ENCODE data around the gene PPA1.
"Not testable (repeated sequence)": the region's sequence is repeated elsewhere in the genome, so short reads cannot be mapped to it uniquely, and the experiment has no call there.

Gene PPA1

DNA sequence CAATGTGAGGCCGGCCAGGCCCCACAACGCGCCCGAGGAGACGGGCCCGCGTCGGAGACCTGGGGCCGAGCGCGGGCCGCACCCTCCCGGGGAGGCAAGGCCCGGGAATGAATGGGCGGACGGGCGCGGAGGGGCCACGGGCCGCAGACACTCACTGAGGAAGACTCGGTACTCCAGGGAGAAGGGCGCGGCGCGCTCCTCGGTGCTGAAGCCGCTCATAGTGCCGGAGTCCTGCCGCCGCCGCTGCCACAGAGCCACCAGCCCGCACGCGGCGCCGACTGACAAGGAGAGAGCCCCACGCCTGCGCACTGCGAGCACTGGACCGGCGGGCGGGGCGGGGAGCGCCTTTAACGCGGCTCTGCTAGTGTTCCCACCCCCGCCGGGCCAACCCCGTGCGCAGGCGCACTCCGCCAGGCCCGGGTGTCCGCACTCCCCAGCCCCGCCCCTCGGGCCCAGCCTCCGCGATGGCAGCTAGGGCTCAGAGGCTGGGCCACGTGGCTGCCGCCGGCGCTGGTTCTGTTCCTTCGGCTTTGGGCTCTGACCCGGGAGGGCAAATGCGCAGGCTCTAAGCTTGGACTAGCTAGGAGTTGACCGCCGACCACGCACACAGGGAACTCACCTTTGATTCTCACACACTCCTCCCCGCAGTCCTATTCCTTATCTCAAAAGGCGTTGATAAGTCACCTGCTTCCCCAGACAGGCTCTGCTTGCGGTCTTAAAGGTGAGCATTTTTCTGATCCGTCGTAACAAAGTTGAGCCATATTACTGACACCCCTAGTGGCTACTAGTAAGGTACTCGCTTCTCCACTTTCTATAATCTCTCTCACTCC lies at the start of gene PPA1:
PPA1 (minus strand) TSS at position 321 of the 830 bp plus-strand sequence; CDS start at position 219, 102 bp downstream.
- peak; percentile 100 for DNase-seq

DNA sequence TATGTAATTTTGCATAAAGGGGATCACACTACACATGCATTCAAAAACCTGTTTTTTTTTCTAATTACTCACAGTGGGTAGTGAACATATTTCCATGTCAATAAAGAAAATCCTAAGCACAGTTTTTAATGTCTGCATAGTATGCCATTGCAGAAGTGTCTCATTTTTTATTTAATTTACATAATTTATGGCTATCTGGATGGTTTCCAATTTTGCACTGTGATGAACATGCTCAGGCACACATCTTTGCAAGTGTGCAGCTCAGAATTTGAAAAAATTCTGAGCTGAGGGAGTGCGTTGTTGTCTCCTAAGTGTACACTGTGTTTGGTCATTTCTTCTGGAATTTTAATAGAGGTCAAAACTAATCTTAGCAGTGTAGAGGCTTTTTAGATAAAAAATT lies 48.4 kb upstream of the PPA1 start:
- DNase-seq: no peak

DNA sequence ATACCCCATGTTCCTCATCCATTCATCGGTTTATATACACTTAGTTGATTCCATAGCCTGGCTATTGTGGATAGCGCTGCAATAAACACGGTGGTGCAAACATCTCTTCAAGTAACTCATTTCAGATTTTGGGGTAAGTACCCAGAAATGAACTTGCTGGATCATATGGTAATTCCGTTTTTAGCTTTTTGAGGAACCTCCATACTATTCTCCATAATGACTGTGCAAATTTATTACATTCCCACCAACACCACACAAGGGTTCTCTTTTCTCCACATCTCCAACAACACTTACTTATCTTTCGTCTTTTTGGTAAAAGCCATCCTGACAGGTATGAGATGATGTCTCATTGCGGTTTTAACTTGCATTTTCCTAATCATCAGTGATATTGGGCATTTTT lies 46.9 kb upstream of the PPA1 start:
- DNase-seq: no peak

DNA sequence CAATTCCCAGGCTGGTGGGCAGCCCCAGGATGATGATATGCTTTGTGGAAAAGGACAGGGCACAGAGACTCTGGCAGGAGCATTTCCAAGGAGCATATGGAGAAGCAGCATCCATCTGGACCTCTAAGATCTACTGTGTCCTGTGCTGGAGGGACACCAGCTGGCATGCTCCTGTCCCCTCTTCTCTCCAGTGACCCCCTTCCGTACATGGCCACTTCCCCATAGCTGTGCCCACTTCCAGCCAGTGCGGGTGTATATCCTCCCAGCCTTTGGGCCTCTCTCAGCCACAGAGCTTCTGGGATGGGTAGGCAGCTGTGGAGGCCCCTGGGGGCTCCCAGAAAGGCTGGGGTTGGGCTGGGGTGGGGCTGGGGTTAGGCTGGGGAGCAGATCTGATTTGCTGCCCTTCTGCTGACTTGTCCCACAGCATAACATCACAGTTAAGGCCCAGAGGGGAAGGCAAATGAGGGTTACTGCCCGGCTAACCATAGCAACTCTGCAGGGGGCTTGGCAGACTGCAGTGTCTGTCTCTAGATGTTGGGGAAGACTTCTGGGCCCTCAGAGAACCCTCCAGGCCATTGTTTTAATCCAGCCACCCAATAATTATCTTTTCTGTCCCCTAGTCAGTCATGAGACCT lies 44.3 kb upstream of the PPA1 start:
- DNase-seq: no peak

DNA sequence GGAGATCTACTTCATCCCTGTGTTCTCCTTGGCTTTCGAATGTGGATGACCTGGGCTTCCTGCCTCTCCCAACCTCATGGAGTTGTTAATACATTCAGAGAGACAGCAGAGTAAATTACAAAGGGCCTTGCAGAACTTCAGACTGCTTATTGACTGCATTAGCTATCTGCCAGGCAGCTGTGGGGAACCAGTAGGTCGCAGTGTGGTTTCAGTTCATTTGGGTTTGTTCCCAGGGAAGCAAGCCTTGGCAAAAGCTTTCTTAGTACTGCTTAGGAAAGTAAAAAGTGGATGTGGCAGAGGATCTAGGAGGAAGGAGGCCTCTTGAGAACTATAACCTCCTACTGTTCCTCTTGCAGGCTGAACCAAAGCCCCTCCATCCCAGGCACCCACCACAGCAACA lies 41.4 kb upstream of the PPA1 start:
- no peak for DNase-seq

DNA sequence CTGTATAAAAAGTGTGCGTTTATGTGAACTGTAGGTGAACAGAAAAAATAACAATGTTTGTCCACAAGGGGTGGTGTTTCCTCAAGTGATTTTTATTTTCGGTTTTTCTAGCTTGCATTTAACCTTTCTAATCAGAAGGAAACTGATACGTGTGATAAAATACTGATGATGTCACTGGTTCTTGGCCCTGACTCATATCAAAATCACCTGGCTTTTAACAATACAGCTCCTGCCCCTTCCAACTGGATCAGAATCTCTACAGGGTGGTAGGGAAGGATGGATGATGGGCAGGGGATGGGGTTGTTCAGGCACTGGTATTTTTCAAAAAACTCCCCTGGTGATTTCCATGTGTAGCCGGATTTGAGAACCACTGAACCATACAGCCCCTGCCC lies 39.7 kb upstream of the PPA1 start:
- DNase-seq: no peak

DNA sequence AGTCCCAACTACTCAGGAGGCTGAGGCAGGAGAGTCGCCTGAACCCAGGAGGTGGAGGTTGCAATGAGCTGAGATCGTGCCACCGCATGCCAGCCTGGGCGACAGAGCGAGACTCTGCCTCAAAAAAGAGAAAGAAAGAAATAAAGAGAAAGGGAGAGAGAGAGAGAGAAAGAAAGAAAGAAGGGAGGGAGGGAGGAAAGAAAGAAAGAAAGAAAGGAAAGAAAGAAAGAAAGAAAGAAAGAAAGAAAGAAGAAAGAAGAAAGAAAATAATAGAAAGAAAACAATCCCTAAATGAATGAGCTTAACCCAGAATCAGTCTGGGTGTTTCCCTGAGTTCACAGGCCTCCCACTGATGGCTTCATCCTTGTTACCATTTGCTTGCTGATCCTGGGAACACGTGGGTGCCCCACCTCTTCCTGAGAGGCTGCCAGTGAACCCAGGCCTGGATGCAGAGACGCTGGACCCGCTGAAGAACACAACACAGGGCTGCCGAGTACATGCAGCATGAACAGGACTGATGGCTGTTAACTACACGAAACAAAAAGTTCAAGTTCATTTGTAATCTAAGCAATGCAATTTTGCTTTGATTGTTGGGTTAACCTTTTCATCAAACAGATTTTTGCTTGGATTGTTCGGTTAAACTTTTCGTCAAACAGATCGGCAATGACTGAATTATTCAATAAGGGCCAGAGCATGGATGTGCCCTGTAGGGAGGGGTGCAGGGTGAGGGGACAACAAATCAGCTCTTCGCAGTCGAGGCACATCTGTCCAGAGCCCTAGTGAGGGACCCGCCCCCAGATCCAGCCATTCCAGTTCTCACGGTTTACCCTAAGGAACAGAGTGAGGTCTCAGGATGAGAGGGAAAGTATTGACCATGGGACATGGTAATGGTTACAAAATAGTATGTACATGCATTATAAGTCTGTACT lies 39.0 kb upstream of the PPA1 start:
- no peak for DNase-seq

DNA sequence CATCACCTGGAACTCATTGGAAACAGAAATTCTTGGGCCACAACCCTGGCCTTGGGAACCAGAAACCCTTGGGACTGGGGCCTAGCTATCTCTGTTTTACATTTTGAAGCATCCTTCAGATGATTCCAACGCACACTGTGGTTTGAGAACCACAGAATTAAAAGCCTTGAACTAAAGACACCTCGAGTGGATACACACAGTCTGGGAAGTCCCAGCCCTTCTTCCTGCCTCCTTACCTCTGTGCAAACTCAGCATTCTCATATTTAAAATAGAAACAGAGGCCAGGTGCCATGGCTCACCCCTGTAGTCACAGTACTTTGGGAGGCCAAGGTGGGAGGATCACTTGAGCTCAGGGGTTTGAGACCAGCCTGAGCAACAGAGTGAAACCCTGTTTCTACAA lies 37.7 kb upstream of the PPA1 start:
- no peak for DNase-seq

DNA sequence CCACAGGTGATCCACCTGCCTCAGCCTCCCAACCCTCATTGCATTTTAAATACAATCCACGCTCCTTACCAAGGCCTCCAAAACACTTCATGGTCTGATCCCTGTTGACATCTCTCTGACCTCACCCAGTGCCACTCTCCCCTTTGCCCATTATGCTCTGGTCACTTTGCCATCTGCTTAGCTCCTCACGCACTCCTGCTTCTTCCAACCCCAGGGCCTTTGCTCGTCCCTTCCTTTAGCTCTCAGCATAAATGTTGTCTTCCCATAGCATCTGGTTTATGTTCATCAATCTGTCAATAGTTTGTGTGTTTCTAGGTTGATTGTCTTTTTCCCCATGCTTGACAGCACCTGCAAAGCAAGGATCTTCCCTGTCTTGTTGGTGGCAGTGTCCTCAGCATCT lies 36.5 kb upstream of the PPA1 start:
- DNase-seq: no peak

DNA sequence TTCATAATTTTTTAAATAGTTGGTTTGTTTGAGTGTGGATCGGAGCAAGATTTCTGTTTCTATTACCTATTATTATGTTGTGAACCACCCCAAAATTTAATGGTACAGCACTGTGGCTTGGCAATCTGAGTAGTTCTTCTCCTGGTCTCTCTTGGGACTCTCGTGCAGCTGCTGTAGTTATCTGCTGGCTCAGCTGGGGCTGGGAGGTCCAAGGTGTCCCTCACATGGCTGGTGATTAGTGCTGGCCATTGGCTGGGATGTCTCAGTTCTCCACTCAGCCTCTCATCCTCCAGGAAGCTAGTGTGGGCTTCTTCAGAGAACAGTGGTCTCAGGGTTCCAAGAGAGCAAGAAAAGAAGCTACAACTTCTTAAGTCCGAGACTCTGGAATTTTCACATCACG lies 35.1 kb upstream of the PPA1 start:
- no peak for DNase-seq

DNA sequence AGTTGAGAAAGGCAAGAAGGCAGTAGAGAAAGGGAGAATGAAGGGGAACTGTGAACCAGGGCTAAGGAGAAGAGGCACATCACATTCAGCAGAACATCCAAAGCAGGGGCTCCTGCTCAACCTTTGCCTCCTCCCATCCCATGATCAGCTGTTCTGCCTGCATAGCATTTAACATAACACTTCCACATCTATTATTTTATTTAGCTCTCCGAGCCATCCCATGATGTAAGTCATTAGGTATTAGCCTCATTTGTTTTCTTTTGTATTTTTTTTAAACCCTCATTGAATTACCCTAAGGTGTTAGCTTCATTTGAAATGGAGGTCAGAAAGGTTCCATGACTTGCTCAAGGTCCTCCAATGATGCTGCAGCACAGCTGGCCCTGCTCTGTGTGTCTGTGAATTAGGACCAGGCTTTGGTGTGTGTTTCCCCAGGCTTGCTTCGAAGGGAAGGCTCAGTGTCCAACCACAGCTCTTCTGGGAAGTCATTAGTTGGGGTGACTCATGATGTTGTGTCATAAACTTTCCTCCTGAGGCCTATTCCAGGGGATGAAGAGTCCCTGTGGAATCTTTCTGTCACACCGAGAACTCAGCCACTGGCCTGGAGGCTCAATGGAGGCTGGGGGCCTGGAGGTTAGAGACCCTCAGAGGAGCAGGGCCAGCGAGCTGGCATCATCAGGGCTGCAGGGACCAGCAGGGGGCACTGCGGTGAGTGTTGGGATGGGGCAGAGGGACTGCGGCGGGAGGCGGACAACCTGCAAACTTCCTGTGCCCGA lies 34.1 kb upstream of the PPA1 start:
- DNase-seq: peak; percentile 28

DNA sequence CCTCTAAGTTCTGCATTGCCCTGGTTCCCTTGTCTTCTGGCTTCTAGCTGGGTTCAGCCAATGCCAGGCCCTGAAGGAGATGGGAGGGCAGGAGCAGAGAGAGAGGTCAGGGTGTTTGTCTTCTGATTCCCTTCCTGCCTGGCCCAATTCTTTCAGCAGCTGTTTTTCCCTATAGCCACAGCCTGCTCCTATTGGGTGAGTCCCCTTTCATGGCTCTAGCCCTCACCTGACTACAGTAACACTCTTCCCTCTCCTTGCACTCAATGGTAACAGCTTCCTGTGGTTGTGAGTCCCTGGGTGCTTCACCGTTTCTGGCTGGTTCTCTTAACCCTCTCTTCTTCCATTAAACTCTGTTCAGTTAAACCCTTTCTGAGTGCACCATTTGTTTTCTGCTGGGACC lies 33.5 kb upstream of the PPA1 start:
- no peak for DNase-seq

DNA sequence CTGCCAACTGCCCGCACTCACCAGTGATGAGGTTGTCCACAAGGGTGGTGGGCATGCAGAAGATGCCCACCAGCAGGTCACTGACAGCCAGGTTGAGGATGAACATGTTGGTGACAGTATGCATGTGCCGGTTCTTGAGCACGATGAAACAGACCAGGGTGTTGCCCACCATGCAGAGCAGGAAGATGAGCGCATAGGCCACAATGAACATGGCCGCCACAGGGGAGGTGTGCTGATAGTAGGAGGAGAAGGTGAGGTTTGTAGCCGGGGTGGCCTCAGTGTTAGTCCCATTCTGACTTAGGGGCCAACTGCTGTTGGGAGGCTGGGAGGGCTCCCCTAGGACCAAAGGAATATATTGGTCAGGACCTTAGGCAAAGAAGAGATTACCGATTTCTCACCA lies 32.8 kb upstream of the PPA1 start:
- DNase-seq: no peak

DNA sequence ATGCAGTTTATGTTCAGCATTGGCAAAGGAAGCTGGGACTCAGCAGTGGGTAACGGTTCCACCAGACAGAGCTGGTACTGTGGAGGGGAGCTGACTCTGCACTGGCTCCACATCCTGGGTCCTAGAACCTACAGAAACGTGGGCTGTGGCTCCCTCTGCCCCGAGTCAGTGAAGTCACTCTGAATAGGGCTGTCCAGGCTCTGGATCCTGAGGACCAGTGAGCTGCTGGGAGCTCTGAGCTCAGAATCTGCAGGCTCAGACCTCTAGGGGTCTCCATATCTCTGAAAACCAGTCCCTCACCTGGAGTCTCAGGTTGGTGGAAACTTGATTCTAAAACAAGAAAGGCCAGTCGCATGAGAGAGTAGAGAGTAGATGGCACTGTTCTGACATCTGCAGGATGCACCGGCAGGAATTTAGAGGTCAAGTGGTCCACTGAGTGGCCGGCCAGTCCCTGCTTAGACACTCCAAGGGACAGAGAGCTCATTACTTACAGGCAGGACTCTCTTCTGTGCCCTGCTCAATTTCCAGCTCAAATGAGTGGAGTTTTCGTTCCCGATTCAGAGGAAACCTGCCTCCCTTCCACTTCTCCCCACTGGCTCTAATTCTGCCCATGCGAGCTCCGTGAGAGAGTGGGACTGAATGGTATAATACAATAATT lies 31.9 kb upstream of the PPA1 start:
- DNase-seq: no peak

DNA sequence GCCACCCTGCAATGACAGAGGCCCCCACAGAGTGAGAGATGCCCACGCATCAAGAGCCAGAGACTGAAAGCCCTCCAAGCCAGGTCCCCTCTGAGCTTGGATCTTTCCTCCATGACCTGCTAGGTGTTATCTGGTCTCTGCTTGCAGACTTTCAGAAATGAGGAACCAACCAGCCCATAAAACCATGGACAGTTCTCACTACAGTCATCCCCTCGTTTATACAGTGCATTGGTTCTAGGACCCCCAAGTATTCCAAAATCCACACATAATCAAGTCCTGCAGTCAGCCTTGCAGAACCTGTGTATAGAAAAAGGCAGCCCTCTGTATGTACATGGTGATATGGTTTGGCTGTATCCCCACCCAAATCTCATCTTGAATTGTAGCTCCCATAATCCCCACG lies 27.5 kb upstream of the PPA1 start:
- DNase-seq: no peak

DNA sequence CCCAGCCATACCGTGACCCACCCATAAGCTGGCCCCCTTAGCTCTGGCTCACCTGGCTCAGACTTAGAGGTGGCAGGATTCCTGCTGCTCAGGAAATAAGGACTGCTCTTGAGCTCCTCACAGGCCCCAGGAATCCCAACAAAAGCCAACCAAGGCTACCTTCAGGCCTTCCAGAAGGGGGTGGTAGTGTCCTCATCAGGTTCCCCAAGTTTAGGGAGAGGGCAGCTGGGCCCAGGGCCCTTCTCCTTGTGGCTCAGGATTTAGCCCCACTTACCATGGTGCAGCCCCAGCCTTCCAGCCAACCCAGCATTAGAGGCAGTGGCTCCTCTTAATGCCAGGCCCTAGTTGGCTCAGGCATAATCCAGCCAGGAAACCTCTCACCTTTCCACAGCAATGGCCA lies 27.0 kb upstream of the PPA1 start:
- no peak for DNase-seq

DNA sequence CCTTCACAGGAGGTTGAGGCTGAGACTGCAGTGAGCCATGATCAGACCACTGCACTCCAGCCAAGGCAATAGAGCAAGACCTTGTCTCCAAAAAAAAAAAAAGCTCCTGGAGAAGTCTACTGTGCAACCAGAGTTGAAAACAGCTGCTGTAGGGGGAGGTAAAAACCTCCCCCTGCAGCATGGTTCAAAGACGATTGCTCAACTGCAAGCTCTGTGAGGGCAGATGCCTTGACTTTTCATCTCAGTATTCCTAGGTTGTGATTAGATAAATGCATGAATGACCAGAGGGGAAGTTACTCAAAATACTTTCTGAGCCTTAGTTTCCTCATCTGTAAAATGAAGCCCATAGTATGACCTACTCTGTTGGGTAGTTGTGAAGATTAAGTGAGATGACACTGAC lies 25.0 kb upstream of the PPA1 start:
- no peak for DNase-seq

DNA sequence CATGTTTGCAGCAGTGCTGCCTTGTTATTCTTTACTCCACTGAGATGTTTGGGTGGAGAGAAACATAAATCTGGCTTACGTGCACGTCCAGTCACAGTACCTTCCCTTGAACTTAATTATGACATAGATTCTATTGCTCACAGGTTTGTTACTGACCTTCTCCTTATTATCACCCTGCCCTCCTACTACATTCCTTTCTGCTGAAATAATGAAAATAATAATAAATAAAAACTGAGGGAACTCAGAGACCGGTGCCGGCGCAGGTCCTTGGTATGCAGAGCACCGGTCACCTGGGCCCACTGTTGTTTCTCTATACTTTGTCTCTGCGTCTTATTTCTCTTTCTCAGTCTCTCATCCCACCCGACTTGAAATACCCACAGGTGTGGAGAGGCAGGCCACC lies 24.6 kb upstream of the PPA1 start:
- DNase-seq: not testable (repeated sequence)

DNA sequence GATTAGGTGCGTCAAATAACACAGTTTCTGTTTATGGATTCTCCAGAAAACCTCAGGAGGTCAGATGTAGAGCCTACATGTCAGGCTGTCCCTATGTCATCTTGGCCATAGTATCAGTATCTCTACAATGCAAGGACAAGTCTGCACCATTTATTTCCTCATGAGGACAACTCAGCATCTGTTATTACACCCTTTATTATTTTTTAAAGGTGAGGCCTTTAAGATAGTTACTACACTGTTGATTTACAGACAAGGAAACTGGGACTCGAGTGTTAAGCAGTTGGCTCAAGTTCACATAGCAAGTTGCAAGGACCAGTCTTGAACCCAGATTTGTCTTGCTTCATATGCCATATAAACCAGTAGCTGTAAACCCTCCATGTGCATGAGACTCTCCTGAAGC lies 23.2 kb upstream of the PPA1 start:
- DNase-seq: no peak

DNA sequence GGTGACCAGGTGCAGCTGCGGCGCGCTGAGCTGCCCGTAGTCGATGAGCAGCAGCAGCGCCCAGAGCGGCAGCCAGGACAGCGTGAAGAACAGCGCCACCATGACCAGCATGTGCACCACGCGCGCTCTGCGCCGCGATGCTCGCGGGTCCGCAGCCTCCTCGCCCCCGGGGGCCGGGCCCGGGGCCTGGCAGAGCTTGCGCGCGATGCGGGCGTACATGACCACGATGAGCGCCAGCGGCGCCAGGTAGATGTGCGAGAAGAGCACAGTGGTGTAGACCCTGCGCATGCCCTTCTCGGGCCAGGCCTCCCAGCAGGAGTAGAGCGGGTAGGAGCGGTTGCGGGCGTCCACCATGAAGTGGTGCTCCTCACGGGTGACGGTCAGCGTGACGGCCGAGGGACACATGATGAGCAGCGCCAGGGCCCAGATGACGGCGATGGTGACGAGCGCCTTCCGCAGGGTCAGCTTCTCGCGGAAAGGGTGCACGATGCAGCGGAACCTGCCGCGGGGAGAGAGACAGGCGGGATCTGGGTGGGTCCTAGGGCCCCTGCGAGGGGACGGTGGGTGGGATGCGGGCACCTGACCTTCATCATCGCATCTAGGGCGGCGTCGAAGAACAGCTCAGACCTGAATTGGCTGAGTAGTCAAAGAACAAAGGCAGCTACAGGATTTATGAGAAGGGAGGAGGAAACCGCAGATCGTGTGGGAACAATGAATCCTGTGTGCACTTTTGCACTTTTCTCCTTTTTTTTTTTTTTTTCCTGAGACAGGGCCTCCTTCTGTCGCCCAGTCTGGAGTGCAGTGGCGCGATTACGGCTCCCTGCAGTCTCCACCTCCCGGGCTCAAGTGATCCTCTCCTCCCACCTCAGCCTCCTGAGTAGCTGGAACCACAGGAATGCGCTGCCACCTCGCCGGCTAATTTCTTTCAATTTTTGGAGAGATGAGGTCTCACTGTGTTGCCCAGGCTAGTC lies 22.4 kb upstream of the PPA1 start:
- DNase-seq: peak; percentile 40

DNA sequence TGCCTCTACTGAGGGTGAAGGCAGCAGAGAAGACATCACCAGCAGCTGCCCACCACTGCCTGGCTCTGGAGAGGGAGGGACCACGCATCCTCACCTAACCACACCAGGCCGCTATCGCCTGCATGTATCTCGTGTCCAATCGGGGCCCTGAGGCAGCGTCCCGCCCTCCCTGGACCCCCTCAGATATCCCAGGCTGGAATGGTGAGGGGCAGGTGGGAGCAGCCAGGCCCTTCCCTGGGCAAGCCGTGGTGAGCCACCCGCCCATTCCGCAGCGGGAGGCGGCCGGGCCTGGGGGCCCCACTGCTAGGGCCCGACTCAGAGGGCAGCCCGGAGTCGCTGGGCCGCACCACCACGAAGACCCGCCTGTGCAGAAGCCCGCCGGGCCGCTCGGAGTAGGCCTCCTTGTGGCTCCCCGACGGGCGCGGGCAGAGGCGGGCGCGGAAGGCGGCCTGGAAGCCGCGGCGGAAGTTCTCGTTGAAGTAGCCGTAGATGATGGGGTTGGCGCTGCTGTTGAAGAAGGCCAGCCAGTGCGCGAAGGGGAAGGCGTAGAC lies 21.6 kb upstream of the PPA1 start:
- no peak for DNase-seq

All from stimulated activated CD4-positive, alpha-beta T cell treated with anti-CD3 and anti-CD28 coated beads, Interleukin-15, amount 100 ng/mL, for 24 hours (primary cell).